Stomach (tissue), 4 donors: ENCODE results near the gene DACH2.

Experiments used
- EP300 ChIP-seq: sonication (generic); formaldehyde crosslinking; IDR thresholded peaks from one replicate; pipeline ENCODE4 v1.6.1; 2017; ENCODE audit warnings: antibody characterized with exemption
- POLR2A ChIP-seq, 4 donors: fragments of 450-650 bp; IDR thresholded peaks; one replicate each; pipeline ENCODE4 v1.6.1; 2016; ENCODE audit warnings: antibody characterized with exemption in 4 of 4, control low read depth in 2 of 4, mild to moderate bottlenecking in 1 of 4, moderate library complexity in 1 of 4
- POLR2AphosphoS5 ChIP-seq, 3 donors: sonication (generic); formaldehyde crosslinking; IDR thresholded peaks; one replicate each; pipeline ENCODE4 v1.6.1; 2016; ENCODE audit warnings: antibody characterized with exemption in 3 of 3
- TF ChIP-seq, protein P1 (sequence below), 7 experiments: fragments of 450-650 bp in 4 of 7; fragments of 200-600 bp in 3 of 7; sonication (generic) in 3 of 7; IDR thresholded peaks; one replicate each; pipeline ENCODE4 v1.5.1; 2016 to 2019; ENCODE audit warnings: antibody characterized with exemption in 7 of 7, control low read depth in 2 of 7, mild to moderate bottlenecking in 1 of 7

DNA sequence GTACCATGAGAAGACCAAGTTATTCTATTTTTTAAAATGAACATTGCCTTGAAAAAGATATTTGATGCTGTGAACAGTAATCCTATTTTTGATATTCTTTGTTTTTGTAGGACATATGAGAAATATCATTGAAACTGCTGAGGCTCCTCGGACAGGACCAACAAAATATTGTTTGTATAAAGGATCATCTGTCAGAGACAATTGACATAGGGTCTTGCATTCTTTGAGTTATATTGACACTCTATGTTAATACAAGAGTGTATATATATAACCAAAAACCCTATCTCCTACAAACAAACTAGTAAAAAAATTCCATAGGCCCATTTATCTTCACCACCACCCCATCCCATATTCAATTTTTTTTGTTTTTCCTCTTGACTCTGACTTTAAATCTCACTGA is 222.7 kb downstream of the DACH2 start:
- TF ChIP-seq, protein P1, sequence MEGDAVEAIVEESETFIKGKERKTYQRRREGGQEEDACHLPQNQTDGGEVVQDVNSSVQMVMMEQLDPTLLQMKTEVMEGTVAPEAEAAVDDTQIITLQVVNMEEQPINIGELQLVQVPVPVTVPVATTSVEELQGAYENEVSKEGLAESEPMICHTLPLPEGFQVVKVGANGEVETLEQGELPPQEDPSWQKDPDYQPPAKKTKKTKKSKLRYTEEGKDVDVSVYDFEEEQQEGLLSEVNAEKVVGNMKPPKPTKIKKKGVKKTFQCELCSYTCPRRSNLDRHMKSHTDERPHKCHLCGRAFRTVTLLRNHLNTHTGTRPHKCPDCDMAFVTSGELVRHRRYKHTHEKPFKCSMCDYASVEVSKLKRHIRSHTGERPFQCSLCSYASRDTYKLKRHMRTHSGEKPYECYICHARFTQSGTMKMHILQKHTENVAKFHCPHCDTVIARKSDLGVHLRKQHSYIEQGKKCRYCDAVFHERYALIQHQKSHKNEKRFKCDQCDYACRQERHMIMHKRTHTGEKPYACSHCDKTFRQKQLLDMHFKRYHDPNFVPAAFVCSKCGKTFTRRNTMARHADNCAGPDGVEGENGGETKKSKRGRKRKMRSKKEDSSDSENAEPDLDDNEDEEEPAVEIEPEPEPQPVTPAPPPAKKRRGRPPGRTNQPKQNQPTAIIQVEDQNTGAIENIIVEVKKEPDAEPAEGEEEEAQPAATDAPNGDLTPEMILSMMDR (IDR thresholded peaks at IDR 0.05), result no peak
- no peak for TF ChIP-seq POLR2A (IDR thresholded peaks at IDR 0.05)
- no peak for TF ChIP-seq EP300
- TF ChIP-seq POLR2AphosphoS5 (IDR thresholded peaks at IDR 0.05), result no peak
